H1 (cell line): ENCODE results near the gene EGFL6. TPM values are rescaled to one million over a fixed set of nuclear protein-coding genes. Genes with fewer than 3 reads are reported as not detected.

Experiments
- CTCF ChIA-PET: fragments of 300-600 bp; sonication (Branson Sonifier 250); formaldehyde crosslinking; loops from one replicate; lab custom pipeline; 2021; ENCODE audit not compliant: partially characterized antibody; lab: Charles Lee
- POLR2A ChIA-PET: fragments of 300-600 bp; sonication (Branson Sonifier 250); formaldehyde crosslinking; loops from one replicate; lab custom pipeline; 2021; ENCODE audit warnings: inconsistent platforms; ENCODE audit not compliant: partially characterized antibody; lab: Charles Lee
- DNase-seq, 2 experiments: peaks; one replicate each; pipeline versions ENCODE4 v3.0.0 to v3.0.0-alpha.2; 2010 to 2022; ENCODE audit warnings: low spot score in 2 of 2, low read depth in 1 of 2, mixed read lengths in 1 of 2
- FAIRE-seq: peaks from 2 replicates; lab custom pipeline; 2011; peaks lifted over from hg19 to GRCh38; lab: Jason Lieb, UNC
- H2AFZ ChIP-seq: 2 replicates; pipeline ENCODE4 v1.8.1; 2012; ENCODE audit warnings: low read length, inconsistent platforms
- H2AK5ac ChIP-seq: 2 replicates; pipeline ENCODE4 v1.6.1; 2013; ENCODE audit warnings: low read depth, low read length
- H2BK120ac ChIP-seq: replicated peaks from 2 replicates; pipeline ENCODE3; 2013; ENCODE audit warnings: low read depth, low read length, inconsistent platforms
- H2BK12ac ChIP-seq: 2 replicates; pipeline ENCODE4 v1.6.1; 2013; ENCODE audit warnings: low read depth, low read length
- H2BK15ac ChIP-seq: 2 replicates; pipeline ENCODE4 v1.6.1; 2013; ENCODE audit warnings: low read length
- H2BK20ac ChIP-seq: 2 replicates; pipeline ENCODE4 v1.6.1; 2013; ENCODE audit warnings: low read length
- H2BK5ac ChIP-seq: 2 replicates; pipeline ENCODE4 v1.6.1; 2013; ENCODE audit warnings: low read depth, low read length
- H3K14ac ChIP-seq: 2 replicates; pipeline ENCODE4 v1.6.1; 2013; ENCODE audit warnings: inconsistent platforms; ENCODE audit not compliant: insufficient read length
- H3K18ac ChIP-seq: 2 replicates; pipeline ENCODE4 v1.6.1; 2013; ENCODE audit warnings: low read length; ENCODE audit errors: extremely low read depth
- H3K23ac ChIP-seq: 2 replicates; pipeline ENCODE4 v1.6.1; 2013; ENCODE audit warnings: inconsistent platforms; ENCODE audit not compliant: insufficient read length
- H3K23me2 ChIP-seq: 2 replicates; pipeline ENCODE4 v1.6.1; 2013; ENCODE audit warnings: low read depth, low read length
- H3K27ac ChIP-seq: 2 replicates; pipeline ENCODE4 v1.6.1; 2011; ENCODE audit warnings: low read depth, low read length, inconsistent platforms
- H3K27me3 ChIP-seq, 4 experiments: replicated peaks in 1 of 4; 1 replicate in 1 of 4; 2 replicates in 3 of 4; pipeline versions ENCODE4 v1.6.1 to v1.8.1; 2011 to 2013; ENCODE audit warnings: low read length in 3 of 4, mild to moderate bottlenecking in 3 of 4, inconsistent platforms in 2 of 4, mixed read lengths in 2 of 4, moderate library complexity in 1 of 4; ENCODE audit not compliant: control insufficient read depth in 3 of 4, insufficient read depth in 3 of 4; ENCODE audit errors: extremely low read depth in 1 of 4
- H3K36me3 ChIP-seq, 4 experiments: 2 replicates each; pipeline versions ENCODE4 v1.6.1 to v1.8.1; 2011 to 2013; ENCODE audit warnings: mild to moderate bottlenecking in 4 of 4, low read length in 3 of 4, moderate library complexity in 2 of 4, control low read depth in 1 of 4, inconsistent platforms in 1 of 4; ENCODE audit not compliant: insufficient read depth in 4 of 4, control insufficient read depth in 2 of 4
- H3K4ac ChIP-seq: replicated peaks from 2 replicates; pipeline ENCODE3; 2013; ENCODE audit warnings: low read length, low read depth, mixed read lengths, inconsistent platforms; ENCODE audit not compliant: insufficient read length
- H3K4me1 ChIP-seq, 4 experiments: replicated peaks in 1 of 4; 1 replicate in 1 of 4; 2 replicates in 3 of 4; pipeline versions ENCODE4 v1.6.1 to v1.8.1; 2011 to 2013; ENCODE audit warnings: low read length in 3 of 4, inconsistent platforms in 2 of 4, mixed read lengths in 1 of 4; ENCODE audit not compliant: insufficient read depth in 4 of 4, control insufficient read depth in 3 of 4
- H3K4me2 ChIP-seq, 2 experiments: 2 replicates each; pipeline versions ENCODE4 v1.6.1 to v1.8.1; 2011 to 2013; ENCODE audit warnings: low read depth in 2 of 2, low read length in 2 of 2, control low read depth in 1 of 2, inconsistent platforms in 1 of 2, mild to moderate bottlenecking in 1 of 2; ENCODE audit not compliant: insufficient read depth in 1 of 2
- H3K4me3 ChIP-seq, 4 experiments: fragments of 200-600, 300-600 bp in 1 of 4; sonication (generic), shearing (Covaris generic), sonication (Bioruptor Twin) in 1 of 4; 2 replicates each; pipeline versions ENCODE4 v1.5.1 to v1.8.1; 2011 to 2016; ENCODE audit warnings: low read length in 4 of 4, low read depth in 3 of 4, control low read depth in 2 of 4, inconsistent platforms in 2 of 4, mild to moderate bottlenecking in 2 of 4, mixed read lengths in 1 of 4, moderate library complexity in 1 of 4; ENCODE audit not compliant: insufficient read depth in 2 of 4; ENCODE audit errors: extremely low read depth in 1 of 4
- H3K56ac ChIP-seq: replicated peaks from 2 replicates; pipeline ENCODE3; 2013; ENCODE audit warnings: low read depth, mild to moderate bottlenecking, mixed read lengths, low read length, inconsistent platforms; ENCODE audit not compliant: insufficient read length
- H3K79me1 ChIP-seq: 2 replicates; pipeline ENCODE4 v1.6.1; 2013; ENCODE audit warnings: low read depth, low read length, control low read depth
- H3K79me2 ChIP-seq, 2 experiments: 2 replicates each; pipeline versions ENCODE4 v1.6.1 to v1.8.1; 2012 to 2013; ENCODE audit warnings: low read length in 2 of 2, mild to moderate bottlenecking in 2 of 2, inconsistent platforms in 1 of 2; ENCODE audit not compliant: insufficient read depth in 2 of 2, control insufficient read depth in 1 of 2
- H3K9ac ChIP-seq, 4 experiments: replicated peaks in 1 of 4; 1 replicate in 1 of 4; 2 replicates in 3 of 4; pipeline versions ENCODE4 v1.6.1 to v1.8.1; 2011 to 2013; ENCODE audit warnings: low read depth in 3 of 4, low read length in 3 of 4, control low read depth in 2 of 4, mild to moderate bottlenecking in 2 of 4, moderate library complexity in 2 of 4, inconsistent platforms in 1 of 4; ENCODE audit errors: extremely low read depth in 1 of 4
- H3K9me3 ChIP-seq, 2 experiments: 2 replicates each; pipeline versions ENCODE4 v1.6.1 to v1.8.1; 2012 to 2013; ENCODE audit warnings: mild to moderate bottlenecking in 2 of 2, moderate library complexity in 2 of 2, control low read depth in 1 of 2, inconsistent platforms in 1 of 2, low read depth in 1 of 2, low read length in 1 of 2, mixed read lengths in 1 of 2; ENCODE audit not compliant: insufficient read depth in 2 of 2
- H4K20me1 ChIP-seq, 2 experiments: replicated peaks in 1 of 2; 2 replicates each; pipeline versions ENCODE3 to v1.8.1; 2011 to 2013; ENCODE audit warnings: inconsistent platforms in 2 of 2, low read length in 2 of 2, mild to moderate bottlenecking in 1 of 2; ENCODE audit not compliant: insufficient read depth in 2 of 2, control insufficient read depth in 1 of 2
- H4K5ac ChIP-seq: 2 replicates; pipeline ENCODE4 v1.6.1; 2013; ENCODE audit warnings: low read length, low read depth, mixed read lengths, inconsistent platforms; ENCODE audit not compliant: insufficient read length
- H4K8ac ChIP-seq: 2 replicates; pipeline ENCODE4 v1.8.0; 2013; ENCODE audit warnings: mild to moderate bottlenecking, moderate library complexity, low read length, inconsistent platforms; ENCODE audit not compliant: insufficient read depth; ENCODE audit errors: extremely low read depth
- H4K91ac ChIP-seq: replicated peaks from 2 replicates; pipeline ENCODE3; 2013; ENCODE audit warnings: low read length, mixed read lengths, inconsistent platforms; ENCODE audit not compliant: insufficient read length
- GTF2F1 ChIP-seq: IDR thresholded peaks from 2 replicates; pipeline ENCODE4 v1.6.1; 2012; ENCODE audit warnings: low read depth, low read length, improper control_type of control experiment, borderline replicate concordance
- HDAC6 ChIP-seq: IDR thresholded peaks from one replicate; pipeline ENCODE4 v1.7.1; 2012; ENCODE audit warnings: low read depth, mild to moderate bottlenecking, inconsistent platforms, low read length, moderate library complexity
- JUND ChIP-seq: IDR thresholded peaks from 2 replicates; pipeline ENCODE4 v1.6.1; 2011; ENCODE audit warnings: mild to moderate bottlenecking, improper control_type of control experiment, low read length
- KDM1A ChIP-seq: fragments of 200-600, 300-600 bp; sonication (generic); IDR thresholded peaks from 2 replicates; pipeline ENCODE4 v1.7.1; 2016; ENCODE audit warnings: mild to moderate bottlenecking, low read length, borderline replicate concordance
- MAFK ChIP-seq: IDR thresholded peaks from 2 replicates; pipeline ENCODE4 v1.6.1; 2012; ENCODE audit warnings: low read depth, mild to moderate bottlenecking, improper control_type of control experiment, low read length
- NANOG ChIP-seq: IDR thresholded peaks from 2 replicates; pipeline ENCODE4 v1.6.1; 2011; ENCODE audit warnings: low read length, low read depth, mild to moderate bottlenecking, inconsistent platforms; ENCODE audit not compliant: insufficient read depth, poor library complexity, severe bottlenecking
- NRF1 ChIP-seq: IDR thresholded peaks from 2 replicates; pipeline ENCODE4 v1.6.1; 2011; ENCODE audit warnings: mild to moderate bottlenecking, low read depth, low read length, improper control_type of control experiment
- POLR2A ChIP-seq, 2 experiments: IDR thresholded peaks; 1 replicate in 1 of 2; 2 replicates in 1 of 2; pipeline ENCODE4 v1.6.1; 2011; ENCODE audit warnings: low read depth in 2 of 2, low read length in 2 of 2, mild to moderate bottlenecking in 2 of 2; ENCODE audit errors: control extremely low read depth in 1 of 2
- RFX5 ChIP-seq: IDR thresholded peaks from 2 replicates; pipeline ENCODE4 v1.6.1; 2011; ENCODE audit warnings: low read depth, low read length, improper control_type of control experiment, borderline replicate concordance
- RNF2 ChIP-seq: fragments of 200-900, 300-1000 bp; sonication (generic); IDR thresholded peaks from 2 replicates; pipeline ENCODE4 v1.7.1; 2016; ENCODE audit warnings: borderline replicate concordance, low read depth, mild to moderate bottlenecking, antibody characterized with exemption, low read length; ENCODE audit not compliant: poor library complexity, severe bottlenecking; ENCODE audit errors: missing control alignments
- TAF1 ChIP-seq: IDR thresholded peaks from 2 replicates; pipeline ENCODE4 v1.6.1; 2011; ENCODE audit warnings: mild to moderate bottlenecking, low read depth, low read length
- TBP ChIP-seq: IDR thresholded peaks from 2 replicates; pipeline ENCODE4 v1.6.1; 2011; ENCODE audit warnings: low read depth, low read length, improper control_type of control experiment
- YY1 ChIP-seq: IDR thresholded peaks from 2 replicates; pipeline ENCODE4 v1.6.1; 2011; ENCODE audit warnings: low read depth, mild to moderate bottlenecking, low read length
- WGBS, 2 experiments: shearing (Covaris generic) in 1 of 2; methylation state at CpG; one replicate each; pipeline versions ENCODE4 v1.1.6 to v1.1.7; 2013 to 2015; ENCODE audit warnings: low lambda C conversion rate in 2 of 2, mixed read lengths in 2 of 2, inconsistent platforms in 1 of 2, low coverage in 1 of 2, missing lambda C conversion rate in 1 of 2; ENCODE audit not compliant: insufficient replicate concordance in 2 of 2, insufficient coverage in 1 of 2, insufficient read length in 1 of 2; ENCODE audit errors: extremely low coverage in 1 of 2, missing lambda C conversion rate in 1 of 2; 5-methylcytosine and 5-hydroxymethylcytosine counted together
- polyA plus RNA-seq, 7 experiments: library from polyadenylated mRNA; depleted of rRNA in 3 of 7; stranded (reverse) in 5 of 7; unstranded in 2 of 7; fragments of >200 nt in 5 of 7; fragments of 200-250 nt in 2 of 7; gene quantifications; 1 replicate in 5 of 7; 2 replicates in 1 of 7; 4 replicates in 1 of 7; pipeline versions ENCODE4 v1.2.1 to v1.2.3, GENCODE V29; 2011 to 2013; ENCODE audit warnings: missing spikeins in 2 of 7, mixed read lengths in 2 of 7
- total RNA-seq: library from RNA; stranded (reverse); fragmentation: NEBNext Ultra II Directional; extraction: Animal tissue kit (Norgen Biotek cat#: 25700); gene quantifications from 2 replicates; pipeline ENCODE4 v1.2.1, GENCODE V29; 2021
- TF ChIP-seq, protein P1 (sequence below): IDR thresholded peaks from 2 replicates; pipeline ENCODE4 v1.6.1; 2012; ENCODE audit warnings: inconsistent platforms

The EGFL6 gene
- total and polyA plus RNA-seq, 2 of the 8 experiments (the other 6 are each of a cell fraction or from before 2014, with no cell fraction given) = 0.93 to 1.1 TPM

- no peak overlapping the region for H3K18ac ChIP-seq
- no peak overlapping the region for H4K5ac ChIP-seq
- CTCF ChIA-PET = interaction anchor here (0.9 kb wide), 1 partner anchor 628 kb away, joined by 3 read pairs; no protein-coding TSS in a partner anchor
- H3K79me2 ChIP-seq = no peaks in the 10 kb centered on the region
- no peak overlapping the region for H2BK5ac ChIP-seq
- peaks cover 5% of the 10 kb centered on the region; the same call in 1 of the 2 replicates for H3K23me2 ChIP-seq
- no peak overlapping the region for H3K9ac ChIP-seq
- POLR2A ChIA-PET = interaction anchor here (0.6 kb wide), 1 partner anchor 27 kb away, joined by 4 read pairs; no protein-coding TSS in a partner anchor
- no peak overlapping the region for H3K27ac ChIP-seq
- no peaks in the 10 kb centered on the region for H3K36me3 ChIP-seq
- no peak overlapping the region for H2AK5ac ChIP-seq
- 100% methylated on average over 1 of the region's 1 CpG; no CpG with 5 or more reads in 1 of the 2 experiments for WGBS, 2 experiments
- H2AFZ ChIP-seq = no peak overlapping the region
- no peak overlapping the region for H3K4me2 ChIP-seq
- no peaks in the 10 kb centered on the region for H3K79me1 ChIP-seq
- H2BK20ac ChIP-seq = no peak overlapping the region
- no peak overlapping the region for H3K14ac ChIP-seq
- no peak overlapping the region for H4K91ac ChIP-seq
- no peak overlapping the region for H2BK12ac ChIP-seq
- H4K20me1 ChIP-seq = no peaks in the 10 kb centered on the region
- FAIRE-seq (no peak), DNase-seq (no peak)
- H3K23ac ChIP-seq = no peak overlapping the region
- no peak overlapping the region for H3K4me3 ChIP-seq
- H3K27me3 ChIP-seq = peaks cover 0 to 12% (median 11%) of the 10 kb centered on the region in 4 experiments; a peak in 5 of 7 replicates
- no peaks in the 10 kb centered on the region for H3K9me3 ChIP-seq
- H3K4ac ChIP-seq = no peak overlapping the region
- no peak overlapping the region for H2BK15ac ChIP-seq
- H3K56ac ChIP-seq = no peak overlapping the region
- H2BK120ac ChIP-seq = no peak overlapping the region
- no peaks in the 10 kb centered on the region for H3K4me1 ChIP-seq
- H4K8ac ChIP-seq = no peak overlapping the region
- TF ChIP-seq NRF1 = no peak
- TF ChIP-seq TAF1 = no peak
- TF ChIP-seq MAFK = no peak
- TF ChIP-seq HDAC6 = no peak
- TF ChIP-seq YY1 = no peak
- no peak for TF ChIP-seq GTF2F1
- no peak for TF ChIP-seq POLR2A (IDR thresholded peaks at IDR 0.05; ENCODE audit: control extremely low read depth in 1 of 2, low read depth in 2 of 2, low read length in 2 of 2)
- no peak for TF ChIP-seq KDM1A
- TF ChIP-seq, protein P1, sequence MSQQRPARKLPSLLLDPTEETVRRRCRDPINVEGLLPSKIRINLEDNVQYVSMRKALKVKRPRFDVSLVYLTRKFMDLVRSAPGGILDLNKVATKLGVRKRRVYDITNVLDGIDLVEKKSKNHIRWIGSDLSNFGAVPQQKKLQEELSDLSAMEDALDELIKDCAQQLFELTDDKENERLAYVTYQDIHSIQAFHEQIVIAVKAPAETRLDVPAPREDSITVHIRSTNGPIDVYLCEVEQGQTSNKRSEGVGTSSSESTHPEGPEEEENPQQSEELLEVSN = no peak
- no peak for TF ChIP-seq TBP
- no peak for TF ChIP-seq JUND
- no peak for TF ChIP-seq NANOG
- TF ChIP-seq RNF2 = no peak
- TF ChIP-seq RFX5 = no peak
Measured at GRCh38 chrX:13574600-13574999, 5.2 kb downstream of the EGFL6 start.
